HEK293T (cell line): ENCODE data around the gene PLTP.

Experiments
- BHLHE40 ChIP-seq: fragments of 450-650 bp; IDR thresholded peaks from 2 replicates; pipeline ENCODE4 v1.6.1; 2016; ENCODE audit warnings: mild to moderate bottlenecking, moderate library complexity, borderline replicate concordance
- FOXA1 ChIP-seq: fragments of 450-650 bp; IDR thresholded peaks from 2 replicates; pipeline ENCODE4 v1.6.1; 2016; ENCODE audit warnings: mild to moderate bottlenecking
- FOXK2 ChIP-seq: fragments of 450-650 bp; IDR thresholded peaks from 2 replicates; pipeline ENCODE4 v1.6.1; 2016; ENCODE audit warnings: mild to moderate bottlenecking
- FOXM1 ChIP-seq: fragments of 450-650 bp; IDR thresholded peaks from 2 replicates; pipeline ENCODE4 v1.6.1; 2017; ENCODE audit warnings: mild to moderate bottlenecking, borderline replicate concordance
- SP1 ChIP-seq: fragments of 450-650 bp; IDR thresholded peaks from 2 replicates; pipeline ENCODE4 v1.6.1; 2017
- SUZ12 ChIP-seq: fragments of 450-650 bp; IDR thresholded peaks from 2 replicates; pipeline ENCODE4 v1.6.1; 2016; ENCODE audit warnings: mild to moderate bottlenecking
- TF ChIP-seq, protein P1 (sequence below): fragments of 450-650 bp; IDR thresholded peaks from 2 replicates; pipeline ENCODE4 v1.6.1; 2016

DNA sequence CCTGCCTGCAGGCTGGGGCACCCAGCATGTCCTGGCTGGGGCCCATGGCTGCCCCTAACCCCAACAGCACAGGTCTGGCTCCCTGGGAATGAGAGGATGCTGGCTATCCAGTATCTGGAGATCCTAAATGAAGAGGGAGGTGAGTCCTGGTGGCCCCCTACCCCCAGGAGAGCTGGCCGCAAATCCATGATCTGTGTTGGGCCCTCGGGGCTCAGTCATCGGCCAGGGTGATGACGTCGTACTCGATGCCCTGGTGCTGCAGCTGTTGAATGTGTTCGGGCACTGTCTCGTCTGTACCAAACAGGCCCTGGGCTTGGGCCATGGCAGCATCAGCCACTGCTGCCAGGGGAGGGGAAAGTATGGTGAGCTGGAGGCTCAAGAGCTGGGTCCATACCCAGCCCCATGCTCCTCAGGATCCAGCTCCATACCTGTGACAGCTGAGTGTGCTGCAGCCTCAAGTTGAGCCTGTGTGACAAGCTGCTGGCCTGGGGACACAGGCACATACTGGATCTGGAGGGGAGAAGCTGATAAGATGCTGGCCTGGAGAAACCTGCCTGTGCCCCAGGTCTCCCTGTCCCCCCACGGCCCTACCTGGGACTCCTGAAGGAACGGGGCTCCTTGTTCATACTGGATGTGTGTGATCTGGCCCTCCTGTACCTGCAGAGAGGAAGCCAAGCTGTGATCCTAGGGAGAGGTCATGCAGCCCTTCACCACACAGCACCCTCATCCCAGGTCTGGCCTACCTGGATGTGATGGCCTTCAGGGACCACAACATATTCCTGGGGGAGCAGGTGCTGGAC lies 37.0 kb upstream of the PLTP start:
- TF ChIP-seq, protein P1, sequence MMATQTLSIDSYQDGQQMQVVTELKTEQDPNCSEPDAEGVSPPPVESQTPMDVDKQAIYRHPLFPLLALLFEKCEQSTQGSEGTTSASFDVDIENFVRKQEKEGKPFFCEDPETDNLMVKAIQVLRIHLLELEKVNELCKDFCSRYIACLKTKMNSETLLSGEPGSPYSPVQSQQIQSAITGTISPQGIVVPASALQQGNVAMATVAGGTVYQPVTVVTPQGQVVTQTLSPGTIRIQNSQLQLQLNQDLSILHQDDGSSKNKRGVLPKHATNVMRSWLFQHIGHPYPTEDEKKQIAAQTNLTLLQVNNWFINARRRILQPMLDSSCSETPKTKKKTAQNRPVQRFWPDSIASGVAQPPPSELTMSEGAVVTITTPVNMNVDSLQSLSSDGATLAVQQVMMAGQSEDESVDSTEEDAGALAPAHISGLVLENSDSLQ, result no peak
- no peak for TF ChIP-seq FOXK2
- no peak for TF ChIP-seq BHLHE40
- TF ChIP-seq SP1, result no peak
- no peak for TF ChIP-seq SUZ12
- no peak for TF ChIP-seq FOXM1
- no peak for TF ChIP-seq FOXA1
